Measurements from ENCODE around the gene C16orf90.
A peak's percentile ranks its signal among the peaks of the same experiment; 100 is the strongest.
"Not testable (repeated sequence)": the region's sequence is repeated elsewhere in the genome, so short reads cannot be mapped to it uniquely, and the experiment has no call there.

Gene C16orf90

GRCh38 chr16:3503523-3503922, 8.2 kb upstream of the C16orf90 start:
- no peak for TF ChIP-seq CTCF (IDR thresholded peaks at IDR 0.05; ENCODE audit: low read depth, low read length, missing control alignments)
- no peak for DNase-seq (ENCODE audit: low read depth)
- no peak overlapping the region for H3K4me3 ChIP-seq (ENCODE audit: low read depth, low read length)

GRCh38 chr16:3501783-3502400, 6.6 kb upstream of the C16orf90 start:
- no peak overlapping the region; the same call in 1 of the 2 replicates for H3K4me3 ChIP-seq (ENCODE audit: low read depth, low read length)
- DNase-seq (ENCODE audit: low read depth), result no peak
- no peak for TF ChIP-seq CTCF (IDR thresholded peaks at IDR 0.05; ENCODE audit: low read depth, low read length, missing control alignments)

- peak overlapping the region; percentile 61 for H3K4me3 ChIP-seq (ENCODE audit: low read depth, low read length)
- DNase-seq (ENCODE audit: low read depth), result not testable (repeated sequence)
Measured at GRCh38 chr16:3501412-3501761, 6.1 kb upstream of the C16orf90 start.

GRCh38 chr16:3498988-3499387, 3.7 kb upstream of the C16orf90 start:
- TF ChIP-seq CTCF (IDR thresholded peaks at IDR 0.05; ENCODE audit: low read depth, low read length, missing control alignments), result no peak
- DNase-seq (ENCODE audit: low read depth), result no peak
- H3K4me3 ChIP-seq (ENCODE audit: low read depth, low read length), result no peak overlapping the region

GRCh38 chr16:3497771-3498170, 2.5 kb upstream of the C16orf90 start:
- DNase-seq (ENCODE audit: low read depth), result no peak
- H3K4me3 ChIP-seq (ENCODE audit: low read depth, low read length), result no peak overlapping the region
- TF ChIP-seq CTCF (IDR thresholded peaks at IDR 0.05; ENCODE audit: low read depth, low read length, missing control alignments), result no peak

- no peak for DNase-seq (ENCODE audit: low read depth)
- TF ChIP-seq CTCF (IDR thresholded peaks at IDR 0.05; ENCODE audit: low read depth, low read length, missing control alignments), result no peak
- no peak overlapping the region for H3K4me3 ChIP-seq (ENCODE audit: low read depth, low read length)
Measured at GRCh38 chr16:3496386-3496785, 1.1 kb upstream of the C16orf90 start.

GRCh38 chr16:3494386-3494973, 809 bp downstream of the C16orf90 start:
- no peak for TF ChIP-seq CTCF (IDR thresholded peaks at IDR 0.05; ENCODE audit: low read depth, low read length, missing control alignments)
- DNase-seq (ENCODE audit: low read depth), result no peak

More at GRCh38 chr16:3494386-3494973, 809 bp downstream of the C16orf90 start:
- H3K4me3 ChIP-seq (ENCODE audit: low read depth, low read length), result no peak overlapping the region
